Stimulated activated CD4-positive, alpha-beta T cell treated with anti-CD3 and anti-CD28 coated beads, TNF-alpha, amount 100 ng/mL, for 48 hours (primary cell): Measurements from ENCODE around the gene SLC15A5.

ENCODE experiments used
- DNase-seq, 3 donors: peaks; one replicate each; pipeline ENCODE4 v3.0.0-alpha.2; 2020; ENCODE audit warnings: low read depth in 3 of 3

The SLC15A5 gene

DNA sequence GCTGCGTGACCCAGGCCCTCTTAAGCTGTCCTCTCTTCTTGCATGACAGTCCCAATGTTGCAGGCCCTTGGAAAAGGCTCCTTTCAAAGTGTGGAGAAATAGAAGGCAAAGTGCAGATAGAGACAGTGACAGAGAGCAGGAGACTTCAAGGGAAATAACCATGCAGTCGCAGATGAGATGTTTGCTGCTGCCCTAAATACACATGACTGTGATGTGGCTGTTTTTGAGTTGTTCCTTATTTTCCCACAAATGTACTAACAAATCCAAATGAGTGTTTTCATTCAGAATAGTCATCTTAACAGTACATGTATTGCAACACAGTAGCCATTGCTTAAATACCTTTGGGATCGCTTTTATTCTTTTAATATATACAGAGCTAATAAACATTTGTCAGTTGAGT lies 101.6 kb downstream of the SLC15A5 start:
- no peak for DNase-seq

GRCh38 chr12:16174282-16174681 lies 103.2 kb downstream of the SLC15A5 start:
- no peak for DNase-seq

DNA sequence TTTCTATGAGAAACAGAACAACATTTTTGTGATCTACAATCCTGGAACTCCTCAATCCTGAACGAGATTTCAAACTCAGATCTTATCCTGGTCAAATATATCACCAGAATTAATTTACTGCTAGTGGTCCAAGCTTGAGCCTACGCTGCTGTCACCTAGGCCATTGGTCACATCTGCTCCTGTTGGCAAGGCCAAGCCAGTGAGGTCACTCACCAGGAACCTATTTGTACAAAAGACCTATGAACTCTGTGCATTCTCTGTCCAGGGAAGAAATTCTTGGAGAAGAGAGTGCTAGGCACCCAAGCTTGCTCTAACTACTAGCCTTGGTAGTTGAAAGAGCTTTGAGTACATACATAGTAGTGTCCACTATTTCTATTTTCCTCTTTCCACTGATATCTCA lies 106.1 kb downstream of the SLC15A5 start:
- DNase-seq = no peak

- no peak for DNase-seq
These were observed 109.4 kb downstream of the SLC15A5 start for GRCh38 chr12:16168078-16168477.

DNA sequence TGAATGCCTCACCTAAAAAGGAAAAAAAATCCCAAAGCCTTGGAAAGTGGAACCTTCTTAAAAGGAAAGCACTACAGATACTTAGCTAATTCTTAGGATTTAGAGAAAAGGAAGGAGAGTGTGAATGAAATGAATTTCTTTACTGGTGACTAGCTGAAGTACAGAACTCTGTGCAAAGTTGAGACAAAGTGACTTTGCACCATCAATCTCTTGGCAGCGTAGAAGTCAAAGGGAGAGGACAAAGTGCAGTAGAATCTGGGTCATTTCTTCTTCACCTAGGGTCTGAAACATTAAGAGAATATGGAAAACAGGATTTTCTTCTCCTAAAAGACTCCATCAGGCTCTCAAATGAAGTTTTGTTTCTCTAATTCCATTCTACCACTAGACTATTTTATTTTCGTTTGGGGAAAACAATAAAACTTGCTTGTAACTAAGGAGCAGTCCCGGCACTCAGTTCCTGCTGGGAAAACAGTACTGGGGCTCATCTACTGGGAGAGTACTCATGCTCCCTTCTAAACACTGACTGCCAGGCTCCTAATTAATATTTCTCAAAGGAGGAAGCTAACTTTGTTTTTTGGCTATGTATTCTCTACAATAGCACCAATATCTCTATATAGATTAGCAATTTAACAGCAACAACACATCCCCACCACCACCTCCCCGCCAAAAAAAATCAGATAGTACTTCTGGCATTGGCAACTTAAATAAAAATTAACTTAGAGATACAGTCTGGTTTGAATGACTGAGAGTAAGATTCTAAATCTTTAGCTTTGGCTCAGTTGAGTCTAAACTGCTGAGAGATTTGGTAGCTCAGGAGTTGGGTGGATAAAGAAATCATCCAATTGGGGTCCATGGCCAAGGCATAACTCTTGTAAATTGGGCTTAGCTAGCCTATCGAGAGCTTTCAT lies 110.7 kb downstream of the SLC15A5 start:
- DNase-seq = no peak

DNA sequence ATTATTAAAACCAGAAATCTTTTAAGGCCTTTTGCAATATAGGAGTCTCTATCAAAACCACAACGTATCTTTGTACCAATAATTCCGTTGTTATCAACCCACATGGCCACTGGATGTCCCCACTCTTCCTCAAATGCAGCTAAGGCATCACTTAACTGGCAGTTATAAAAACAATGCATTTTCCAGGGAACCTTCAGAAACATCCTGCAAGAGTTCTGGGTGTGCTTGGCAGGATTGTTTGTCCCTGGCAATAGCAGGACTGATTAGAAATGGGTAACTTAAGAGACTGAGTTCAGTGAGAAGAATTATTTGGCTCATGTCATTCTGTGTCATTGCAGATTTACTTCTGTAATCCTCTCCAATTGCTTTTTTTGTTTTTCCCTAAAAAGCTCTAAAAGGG lies 112.0 kb downstream of the SLC15A5 start:
- no peak for DNase-seq

GRCh38 chr12:16163901-16164300 lies 113.6 kb downstream of the SLC15A5 start:
- no peak for DNase-seq

DNA sequence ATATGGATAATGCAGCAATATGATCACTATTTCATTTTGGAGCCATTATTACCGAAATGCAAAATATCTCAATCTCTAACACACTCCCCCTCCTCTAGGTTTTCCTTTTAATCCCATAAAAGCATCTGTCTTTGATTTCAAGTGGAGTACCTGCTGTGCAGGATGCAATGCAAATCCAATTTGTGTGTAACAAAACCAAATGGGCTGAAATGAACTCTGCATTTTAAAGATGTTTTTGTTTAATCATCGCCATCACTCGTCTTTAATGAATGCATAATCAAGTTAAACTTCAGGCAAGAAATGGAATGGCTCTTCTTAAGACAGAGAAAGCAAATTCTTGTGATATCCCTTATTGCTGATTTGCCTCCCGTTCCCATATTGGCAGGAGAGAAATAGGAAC lies 114.3 kb downstream of the SLC15A5 start:
- DNase-seq = no peak

DNA sequence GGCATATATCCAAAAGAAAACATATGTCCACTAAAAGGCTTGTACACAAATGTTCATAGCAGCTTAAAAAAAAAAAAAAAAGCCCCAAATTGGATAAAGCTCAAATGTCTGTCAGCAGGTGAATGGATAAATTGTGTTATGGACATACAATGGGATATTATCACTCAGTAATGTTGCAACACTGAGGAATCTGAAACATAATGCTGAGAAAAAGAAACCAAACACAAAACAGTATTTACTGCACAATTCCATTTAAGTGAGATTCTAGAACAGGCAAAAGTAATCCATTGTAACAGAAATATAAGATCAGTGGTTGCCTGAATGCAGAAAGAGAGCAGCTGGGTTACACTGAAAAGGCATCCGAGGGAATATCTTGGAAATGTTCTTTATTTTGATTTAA lies 117.9 kb downstream of the SLC15A5 start:
- DNase-seq = no peak

GRCh38 chr12:16158050-16158449 lies 119.4 kb downstream of the SLC15A5 start:
- no peak for DNase-seq

- DNase-seq = no peak
These were observed 121.5 kb downstream of the SLC15A5 start for GRCh38 chr12:16155938-16156337.

DNA sequence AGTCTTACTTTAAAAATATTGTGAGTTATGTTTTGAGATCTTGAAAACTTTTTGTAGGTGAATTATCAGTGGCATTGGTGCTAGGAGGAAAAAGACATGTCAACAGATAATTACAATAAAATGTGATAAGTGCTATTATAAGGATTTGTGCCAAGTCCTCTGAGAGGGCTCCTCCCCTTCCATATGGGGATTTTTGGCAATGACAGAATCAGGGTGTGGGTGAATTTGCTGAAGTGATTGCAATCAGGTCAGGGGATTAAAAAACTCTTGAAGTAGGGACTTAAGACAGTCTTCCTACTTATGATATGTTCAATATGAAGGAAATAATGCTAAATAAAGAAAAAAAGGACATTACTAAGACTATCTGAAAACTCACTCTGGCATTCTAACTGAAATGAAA lies 122.5 kb downstream of the SLC15A5 start:
- no peak for DNase-seq

DNA sequence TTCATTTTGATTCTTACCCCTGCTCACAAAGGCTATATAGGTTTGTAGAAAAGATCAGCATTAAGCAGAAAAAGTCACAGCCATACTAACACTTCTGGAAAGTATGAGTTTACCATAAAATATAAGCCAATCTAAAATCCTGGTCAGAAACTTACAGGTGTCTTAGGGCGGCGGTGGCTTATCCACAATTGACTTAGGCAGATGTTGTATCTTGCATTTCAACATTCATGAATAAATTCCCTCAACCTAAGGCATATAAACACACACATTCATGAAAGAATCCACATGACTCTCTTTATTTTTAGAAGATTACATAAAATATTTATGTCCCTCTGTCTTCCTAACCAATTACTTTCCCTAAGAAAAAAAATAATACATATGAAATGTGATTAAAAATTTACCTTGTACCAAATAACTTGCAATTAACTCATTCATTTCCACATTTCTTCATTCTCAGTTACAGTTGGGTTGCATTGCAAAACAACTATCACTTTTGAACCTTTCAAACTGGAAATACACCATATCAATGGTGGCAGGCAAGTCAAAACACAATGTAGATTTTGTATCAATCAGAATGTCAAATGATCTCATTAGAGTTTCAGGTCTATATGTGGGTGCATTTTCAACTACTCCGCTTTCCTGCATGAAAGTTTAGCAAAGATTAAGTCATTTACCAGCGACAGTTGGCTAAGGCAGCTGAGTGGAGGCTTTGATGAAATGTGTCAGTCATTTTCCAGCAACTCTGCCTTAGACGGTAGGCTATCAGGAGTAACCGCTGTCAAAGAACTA lies 124.4 kb downstream of the SLC15A5 start:
- no peak for DNase-seq

GRCh38 chr12:16150276-16150675 lies 127.2 kb downstream of the SLC15A5 start:
- DNase-seq = no peak

DNA sequence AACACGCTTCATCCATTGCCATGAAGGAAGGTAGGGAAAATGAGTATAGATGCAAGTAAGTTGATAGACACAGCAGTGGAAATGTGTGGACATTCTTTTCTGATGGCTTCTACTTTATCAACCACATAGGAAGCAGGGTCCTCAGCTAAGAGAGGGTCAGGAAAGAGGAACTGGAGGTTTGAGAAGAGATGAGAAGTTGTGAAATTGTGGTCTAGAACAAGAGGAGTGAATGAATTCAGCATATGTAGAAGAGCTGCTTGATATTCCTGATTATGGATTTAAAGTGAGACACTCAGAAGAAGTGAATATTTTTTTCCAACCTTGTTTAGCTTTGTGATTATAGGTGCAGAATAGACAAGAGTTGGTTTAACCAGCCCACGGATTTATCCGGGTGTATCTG lies 128.5 kb downstream of the SLC15A5 start:
- no peak for DNase-seq
